Activated T-cell treated with anti-CD3 and anti-CD28 coated beads for 4 hours (primary cell): Measurements from ENCODE around the gene NAXE.
"Not testable (repeated sequence)": the region's sequence is repeated elsewhere in the genome, so short reads cannot be mapped to it uniquely, and the experiment has no call there.

ENCODE experiments used
- DNase-seq: peaks from one replicate; pipeline ENCODE4 v3.0.0-alpha.2; 2020

The NAXE gene

GRCh38 chr1:156624814-156625435 lies 33.3 kb downstream of the NAXE start:
- no peak for DNase-seq

GRCh38 chr1:156625436-156626078 lies 34.0 kb downstream of the NAXE start:
- DNase-seq = peak; percentile 63

GRCh38 chr1:156626079-156626438 lies 34.5 kb downstream of the NAXE start:
- no peak for DNase-seq

DNA sequence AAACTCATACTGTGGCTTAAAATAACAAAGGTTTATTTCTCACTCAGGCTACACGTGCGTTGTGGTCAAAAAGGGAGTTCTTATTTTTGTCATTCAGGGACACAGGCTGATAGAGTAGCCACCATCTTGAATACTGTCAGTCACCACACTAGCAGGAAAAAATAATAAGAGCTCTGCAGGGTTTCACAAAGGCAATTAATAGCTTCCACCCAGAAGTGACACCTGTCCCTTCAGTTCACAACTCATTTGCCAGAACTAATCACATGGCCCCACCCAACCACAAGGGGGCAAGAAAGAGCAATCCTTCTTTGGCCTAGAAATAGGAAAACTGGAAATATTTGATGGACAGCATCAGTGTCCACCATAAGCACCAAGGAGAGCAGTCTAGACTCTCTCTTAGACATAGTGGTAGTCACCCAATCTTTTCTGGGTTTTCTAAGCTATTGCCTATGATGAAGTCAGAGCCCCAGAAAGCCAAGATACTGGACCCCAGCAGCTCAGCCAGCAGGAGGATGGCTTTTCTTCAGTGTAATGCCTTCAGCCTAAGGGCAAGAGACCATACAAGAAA lies 35.8 kb downstream of the NAXE start:
- DNase-seq = no peak

DNA sequence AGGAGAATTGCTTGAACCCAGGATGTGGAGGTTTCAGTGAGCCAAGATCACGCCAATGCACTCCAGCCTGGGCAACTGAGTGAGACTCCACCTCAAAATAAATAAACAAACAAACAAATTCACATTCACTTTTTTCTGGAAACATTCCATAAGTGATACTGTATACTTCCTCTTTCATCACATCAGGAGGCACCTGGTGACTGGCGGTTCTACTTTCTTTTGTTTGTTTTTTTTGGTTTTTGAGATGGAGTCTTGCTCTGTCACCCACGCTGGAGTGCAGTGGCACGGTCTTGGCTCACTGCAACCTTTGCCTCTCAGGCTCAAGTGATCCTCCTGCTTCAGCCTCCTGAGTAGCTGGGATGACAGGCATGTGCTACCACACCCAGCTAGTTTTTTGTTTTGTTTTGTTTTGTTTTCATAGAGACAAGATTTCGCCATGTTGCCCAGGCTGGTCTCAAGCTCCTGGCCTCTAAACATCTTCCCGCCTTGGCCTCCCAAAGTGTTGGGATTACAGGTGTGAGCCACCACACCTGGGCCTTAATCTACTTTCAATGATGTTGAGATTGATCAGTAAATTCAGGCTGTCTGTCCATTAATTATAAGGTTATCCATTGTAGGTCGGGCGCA lies 38.4 kb downstream of the NAXE start:
- no peak for DNase-seq

DNA sequence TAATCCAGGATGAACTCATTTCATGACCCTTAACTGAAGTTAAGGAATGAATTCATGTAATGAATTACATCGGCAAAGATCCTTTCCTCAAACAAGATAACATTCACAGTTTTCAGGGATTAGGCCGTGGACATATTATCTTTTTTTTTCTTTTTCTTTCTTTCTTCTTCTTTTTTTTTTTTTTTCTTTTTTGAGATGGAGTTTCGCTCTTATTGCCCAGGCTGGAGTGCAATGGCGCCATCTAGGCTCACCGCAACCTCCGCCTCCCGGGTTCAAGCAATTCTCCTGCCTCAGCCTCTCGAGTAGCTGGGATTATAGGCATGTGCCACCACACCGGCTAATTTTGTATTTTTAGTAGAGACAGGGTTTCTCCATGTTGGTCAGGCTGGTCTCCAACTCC lies 39.6 kb downstream of the NAXE start:
- not testable (repeated sequence) for DNase-seq

- DNase-seq = no peak
Observed at GRCh38 chr1:156632355-156632754, 40.8 kb downstream of the NAXE start.

DNA sequence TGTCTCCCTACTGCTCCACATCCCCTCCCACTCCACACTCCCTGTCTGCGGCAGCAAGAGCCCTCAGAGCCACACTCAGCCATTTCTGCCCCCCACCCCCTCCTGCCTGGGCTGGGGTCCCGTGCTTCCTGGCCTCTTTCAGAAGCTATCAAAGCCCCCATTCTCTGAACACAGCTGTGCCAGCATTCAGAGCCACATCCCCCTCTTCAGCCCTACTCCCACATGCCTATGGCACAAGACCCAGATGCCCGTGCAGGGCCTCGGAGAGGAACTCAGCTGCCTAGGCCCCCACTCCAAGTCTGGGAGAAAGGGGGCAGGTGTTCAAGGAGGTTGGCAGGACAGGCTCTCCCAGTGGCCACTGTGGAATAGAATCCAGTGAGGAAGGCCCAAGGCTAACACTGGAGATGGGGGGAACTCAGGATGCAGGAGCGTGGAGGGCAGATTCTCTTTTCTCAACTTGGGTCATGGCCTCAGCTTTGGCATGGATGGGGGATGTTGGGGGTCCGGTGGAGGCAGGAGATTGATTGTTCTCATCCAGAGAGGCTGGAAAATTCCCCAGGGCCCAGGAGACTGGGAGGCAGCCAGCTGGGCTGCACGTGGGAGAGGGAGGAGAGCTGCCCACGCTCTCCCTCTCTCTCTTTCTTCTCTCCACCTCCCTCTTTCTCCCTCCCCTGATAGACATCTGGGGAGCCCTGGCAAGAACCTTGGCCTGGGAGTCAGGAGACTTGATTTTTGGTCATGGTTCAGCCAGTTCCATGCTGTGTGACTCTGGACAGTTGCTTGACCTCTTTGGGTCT lies 46.8 kb downstream of the NAXE start:
- DNase-seq = no peak

DNA sequence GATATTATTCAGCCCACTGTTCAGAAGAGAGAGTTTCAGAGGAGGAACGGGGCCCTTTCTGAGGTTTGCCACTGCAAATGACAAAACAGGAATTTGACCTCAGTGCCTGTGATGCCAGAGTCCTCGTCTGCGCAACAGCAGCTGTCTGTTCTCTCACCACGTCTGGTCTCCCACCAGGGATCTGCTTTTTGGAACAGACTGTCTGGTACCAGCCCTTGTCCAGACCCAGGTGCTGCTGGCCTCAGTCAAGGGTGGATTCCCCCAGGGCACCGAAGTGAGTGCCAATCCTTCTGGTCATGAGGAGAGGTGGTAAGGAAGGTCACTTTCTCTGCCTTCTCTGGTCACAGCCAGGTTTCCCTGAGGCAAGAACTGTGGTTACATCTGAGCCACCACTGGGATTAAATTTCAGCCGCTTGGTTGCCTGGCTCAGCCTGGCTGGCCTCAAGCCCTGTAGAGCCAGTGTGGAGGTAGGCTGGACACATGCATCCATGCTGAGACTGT lies 48.1 kb downstream of the NAXE start:
- no peak for DNase-seq

GRCh38 chr1:156640842-156641706 lies 49.5 kb downstream of the NAXE start:
- DNase-seq = no peak

DNA sequence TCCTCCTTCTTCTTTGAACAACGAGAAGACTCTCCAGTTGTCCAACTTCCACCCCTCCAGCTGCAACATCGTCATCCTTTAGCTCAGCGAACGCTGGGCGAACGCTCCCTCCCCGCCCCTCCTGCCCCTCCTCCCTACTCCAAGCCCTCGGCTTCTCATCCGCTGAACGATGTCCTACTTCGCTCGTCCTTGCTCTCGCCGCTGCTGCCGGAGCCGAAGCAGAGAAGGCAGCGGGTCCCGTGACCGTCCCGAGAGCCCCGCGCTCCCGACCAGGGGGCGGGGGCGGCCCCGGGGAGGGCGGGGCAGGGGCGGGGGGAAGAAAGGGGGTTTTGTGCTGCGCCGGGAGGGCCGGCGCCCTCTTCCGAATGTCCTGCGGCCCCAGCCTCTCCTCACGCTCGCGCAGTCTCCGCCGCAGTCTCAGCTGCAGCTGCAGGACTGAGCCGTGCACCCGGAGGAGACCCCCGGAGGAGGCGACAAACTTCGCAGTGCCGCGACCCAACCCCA lies 50.2 kb downstream of the NAXE start, which contains the start of gene BCAN:
Gene BCAN (plus strand): TSS at position 357 of the 504 bp plus-strand sequence. CDS start 3,938 bp downstream, outside the sequence.
- no peak for DNase-seq

GRCh38 chr1:156642265-156643048 lies 50.9 kb downstream of the NAXE start:
- DNase-seq = no peak

DNA sequence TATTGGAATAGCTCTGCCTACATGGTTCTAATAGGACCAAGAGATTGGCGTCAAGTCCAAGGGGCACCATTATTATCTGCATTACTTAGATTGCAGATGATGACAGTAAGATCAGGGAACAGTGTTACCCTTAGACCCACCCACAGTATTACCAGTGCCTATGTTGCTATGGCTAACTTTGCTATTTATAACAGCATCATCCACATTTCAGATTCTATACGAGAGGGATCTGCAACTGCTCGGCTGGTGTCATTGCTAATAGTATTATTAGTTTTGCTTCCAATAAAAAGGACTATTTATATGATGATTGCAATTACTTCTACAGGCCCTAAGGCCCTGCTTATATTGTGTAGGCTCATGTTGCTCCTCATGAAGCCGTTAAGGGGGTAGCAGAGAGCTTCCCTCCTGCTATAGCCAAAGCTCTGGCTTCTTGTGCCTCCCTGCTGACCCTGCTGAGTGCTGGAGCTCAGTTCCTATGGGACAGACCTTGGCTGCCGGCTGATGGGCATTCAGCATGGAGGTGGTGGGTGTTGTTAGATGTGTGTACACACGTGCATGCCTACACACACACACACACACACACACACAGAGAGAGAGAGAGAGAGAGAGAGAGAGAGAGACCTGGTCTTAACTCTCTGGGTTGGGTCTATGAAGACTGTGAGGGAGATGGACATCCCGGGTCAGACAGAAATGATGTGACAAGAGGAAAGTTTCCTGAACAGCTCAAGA lies 51.6 kb downstream of the NAXE start:
- DNase-seq = no peak

DNA sequence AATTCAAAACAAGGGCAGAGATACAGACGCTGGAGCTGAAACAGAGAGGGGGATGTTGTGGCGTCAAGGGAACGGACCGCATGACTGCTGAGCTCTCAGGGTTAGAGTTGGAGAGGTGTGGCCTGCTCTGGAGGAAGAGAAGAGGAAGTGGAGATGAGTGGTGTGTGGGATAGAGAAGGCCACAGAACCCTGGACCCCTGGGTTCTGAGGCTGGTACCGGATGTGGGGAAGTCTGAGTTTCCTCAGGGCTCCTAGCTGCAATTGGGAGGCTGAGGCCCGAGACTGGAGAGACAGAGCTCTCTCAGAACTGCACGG lies 52.2 kb downstream of the NAXE start:
- no peak for DNase-seq
